NB4 (cell line): ENCODE results near the gene CDH11.

Source experiments
- DNase-seq: peaks from one replicate; pipeline ENCODE4 v3.0.0; 2010; ENCODE audit warnings: low read depth
- H3K4me3 ChIP-seq: one replicate; pipeline ENCODE4 v1.5.1; 2011; ENCODE audit warnings: mild to moderate bottlenecking, low read depth, low read length, moderate library complexity
- CTCF ChIP-seq: IDR thresholded peaks from one replicate; pipeline ENCODE4 v1.5.1; 2012; ENCODE audit warnings: low read depth, low read length
- MAX ChIP-seq: IDR thresholded peaks from 2 replicates; pipeline ENCODE4 v1.6.1; 2011; ENCODE audit warnings: low read depth, low read length
- MYC ChIP-seq: IDR thresholded peaks from 2 replicates; pipeline ENCODE4 v1.6.1; 2011; ENCODE audit warnings: low read depth, low read length
- POLR2A ChIP-seq: IDR thresholded peaks from 2 replicates; pipeline ENCODE4 v1.6.1; 2011; ENCODE audit warnings: mild to moderate bottlenecking; ENCODE audit not compliant: insufficient read length; ENCODE audit errors: extremely low read depth

Gene CDH11

GRCh38 chr16:65034915-65035314 lies 86.9 kb downstream of the CDH11 start:
- no peak for TF ChIP-seq MAX
- no peak for TF ChIP-seq MYC
- TF ChIP-seq POLR2A = no peak
- TF ChIP-seq CTCF = no peak
- no peak overlapping the region for H3K4me3 ChIP-seq
- DNase-seq = no peak

- no peak for DNase-seq
- TF ChIP-seq MYC (no peak), MAX (no peak), POLR2A (no peak), CTCF (no peak)
- H3K4me3 ChIP-seq = no peak overlapping the region
Measured at GRCh38 chr16:65032387-65032786, 89.5 kb downstream of the CDH11 start.

GRCh38 chr16:65024767-65025178 lies 97.1 kb downstream of the CDH11 start:
- no peak overlapping the region for H3K4me3 ChIP-seq

GRCh38 chr16:65023802-65024201 lies 98.1 kb downstream of the CDH11 start:
- no peak for DNase-seq
- TF ChIP-seq POLR2A (no peak), MAX (no peak), MYC (no peak), CTCF (no peak)
- no peak overlapping the region for H3K4me3 ChIP-seq

More at GRCh38 chr16:65024767-65025178, 97.1 kb downstream of the CDH11 start:
- TF ChIP-seq POLR2A = no peak
- TF ChIP-seq MAX = no peak
- no peak for TF ChIP-seq CTCF
- TF ChIP-seq MYC = no peak
- no peak for DNase-seq

- no peak for TF ChIP-seq MYC
- no peak overlapping the region for H3K4me3 ChIP-seq
- no peak for DNase-seq
Measured at GRCh38 chr16:65021852-65022595, 99.8 kb downstream of the CDH11 start.

GRCh38 chr16:65016754-65017153 lies 105.1 kb downstream of the CDH11 start:
- TF ChIP-seq MAX (no peak), CTCF (no peak), MYC (no peak), POLR2A (no peak)
- no peak overlapping the region for H3K4me3 ChIP-seq

More at GRCh38 chr16:65016754-65017153, 105.1 kb downstream of the CDH11 start:
- DNase-seq = no peak
